D341Med (cell line): ENCODE results near the gene SHB.

Source experiments
- DNase-seq: peaks from one replicate; pipeline ENCODE4 v3.0.0; 2012; ENCODE audit warnings: low spot score

The SHB gene

GRCh38 chr9:37935096-37935495 is 133.9 kb downstream of the SHB start:
- DNase-seq, result no peak

GRCh38 chr9:37931592-37931991 is 137.4 kb downstream of the SHB start:
- DNase-seq, result no peak

GRCh38 chr9:37929441-37929895 is 139.6 kb downstream of the SHB start:
- DNase-seq, result no peak

DNA sequence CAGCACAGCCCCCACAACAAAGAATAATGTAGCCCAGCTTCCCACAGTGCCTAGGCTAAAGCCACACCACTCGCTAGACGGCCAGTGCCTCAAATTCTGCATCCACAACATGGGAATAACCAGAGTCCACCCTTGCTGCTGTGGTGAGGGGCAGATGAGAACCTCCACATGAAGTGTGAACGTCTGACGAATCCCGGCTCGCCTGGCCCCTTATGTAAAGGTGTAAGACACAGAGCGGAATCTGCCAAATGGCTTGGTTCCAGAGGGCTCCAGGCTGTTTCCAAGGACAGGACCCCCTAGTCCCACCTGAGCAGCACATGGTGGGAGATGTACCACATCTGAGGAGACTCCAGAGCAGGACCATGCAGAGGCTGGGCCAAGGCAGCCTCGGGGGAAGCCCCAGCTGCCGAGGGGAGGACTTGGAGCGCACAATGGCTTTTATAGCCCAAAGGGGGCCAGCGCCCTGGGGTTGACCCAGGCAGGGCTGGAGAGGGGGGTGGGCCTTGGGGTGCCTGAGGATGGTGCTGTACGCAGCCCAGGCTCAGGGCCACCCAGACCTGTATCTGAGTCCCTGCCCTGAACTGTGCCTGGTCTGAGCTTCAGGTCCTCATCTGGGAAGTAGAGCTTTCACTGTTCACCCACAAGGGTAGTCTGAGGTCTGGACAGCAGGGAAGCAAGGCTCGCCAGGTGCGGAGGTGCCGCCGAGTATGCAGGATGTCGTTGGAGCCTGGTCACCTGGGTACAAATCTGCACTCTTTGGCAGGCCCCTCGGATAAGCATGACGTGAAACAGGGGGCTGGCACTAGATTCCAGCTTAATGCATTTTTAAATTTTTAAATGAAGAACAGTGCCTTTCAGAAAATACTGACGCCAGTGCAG is 140.2 kb downstream of the SHB start:
- DNase-seq, result no peak

- DNase-seq, result no peak
Measured at GRCh38 chr9:37927601-37928551, 141.2 kb downstream of the SHB start.

GRCh38 chr9:37927132-37927531 is 141.9 kb downstream of the SHB start:
- no peak for DNase-seq

- DNase-seq, result no peak
Measured at GRCh38 chr9:37926737-37927118, 142.3 kb downstream of the SHB start.

DNA sequence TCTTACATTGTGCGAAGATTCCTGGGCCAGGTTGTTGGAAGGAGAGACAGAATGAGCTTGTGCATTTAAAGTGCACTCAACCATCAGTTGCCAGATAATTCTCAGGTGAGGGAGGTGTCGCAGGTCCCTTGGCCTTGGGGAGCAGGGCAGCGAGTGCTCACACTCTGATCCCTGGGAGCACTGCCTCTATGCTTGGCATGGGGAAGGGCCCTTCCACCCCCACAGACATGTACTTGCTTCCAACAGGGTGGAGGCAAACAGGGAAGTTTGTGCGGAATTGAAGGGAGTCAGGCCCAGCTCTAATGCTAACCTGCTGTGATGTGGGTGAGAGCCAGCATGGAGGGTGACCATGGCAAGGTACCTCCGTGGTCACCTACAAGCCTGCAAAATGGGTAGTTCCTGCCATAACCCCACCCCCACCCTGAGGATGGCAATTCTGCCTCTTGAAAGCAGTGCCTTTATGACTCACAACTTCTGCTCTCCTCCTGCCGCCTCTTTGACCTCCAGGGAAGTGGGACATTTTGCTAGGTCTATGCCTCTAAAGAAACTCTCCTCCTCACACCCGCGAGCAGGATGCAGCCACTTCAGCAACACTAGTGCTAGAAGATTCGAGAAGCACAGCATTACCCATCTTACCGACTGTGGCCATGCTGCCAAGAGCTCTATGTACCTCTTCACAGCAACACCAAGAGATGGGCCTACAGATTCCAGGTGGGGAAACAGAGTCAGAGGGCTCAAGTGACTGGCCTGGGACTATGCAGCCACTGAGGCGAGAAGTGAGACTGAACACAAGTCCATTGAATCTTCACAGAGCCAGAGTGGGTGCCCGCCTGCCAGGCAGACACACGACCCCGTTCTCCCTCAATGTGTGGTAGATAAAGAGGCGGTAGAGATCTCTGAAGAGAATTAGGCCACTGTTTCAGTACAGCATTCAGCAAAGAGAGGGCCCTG is 143.0 kb downstream of the SHB start:
- no peak for DNase-seq

DNA sequence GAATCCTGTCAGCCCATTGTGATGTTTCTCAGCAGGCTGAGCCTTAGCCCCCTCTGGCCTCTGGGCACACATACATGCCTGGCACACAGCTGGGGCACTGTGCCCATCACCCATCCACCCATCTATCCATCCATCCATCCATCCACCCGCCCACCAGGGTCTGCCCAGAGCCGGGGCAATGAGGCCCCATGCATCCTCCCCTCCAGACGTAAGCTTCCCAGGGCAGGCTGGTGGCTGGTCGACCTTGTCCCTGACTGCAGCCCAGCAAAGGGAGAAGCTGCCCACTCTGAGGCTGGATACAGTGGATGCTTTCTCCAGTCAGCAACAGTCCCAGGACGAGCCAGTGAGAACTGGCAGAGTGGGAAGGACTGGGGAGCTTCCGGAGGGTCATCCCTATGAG is 144.0 kb downstream of the SHB start:
- no peak for DNase-seq

DNA sequence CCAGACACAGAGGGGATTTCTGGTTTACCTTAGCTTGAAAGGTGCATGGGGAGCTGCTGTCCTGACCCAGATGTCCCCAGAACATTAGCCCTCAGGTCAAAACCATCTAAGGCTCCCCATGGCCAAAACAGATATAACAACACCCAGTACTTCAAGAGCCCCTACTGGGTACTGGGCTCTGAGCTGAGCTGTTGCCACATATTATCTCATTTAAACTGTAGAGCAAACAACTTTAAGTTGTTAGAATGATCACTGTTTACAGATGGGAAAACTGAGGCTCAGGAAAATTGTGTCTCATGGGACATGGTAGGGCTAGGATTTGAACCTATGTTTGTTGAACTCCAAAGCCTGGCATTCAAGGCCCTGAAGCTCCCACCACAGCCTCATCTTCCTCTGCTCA is 144.5 kb downstream of the SHB start:
- no peak for DNase-seq

DNA sequence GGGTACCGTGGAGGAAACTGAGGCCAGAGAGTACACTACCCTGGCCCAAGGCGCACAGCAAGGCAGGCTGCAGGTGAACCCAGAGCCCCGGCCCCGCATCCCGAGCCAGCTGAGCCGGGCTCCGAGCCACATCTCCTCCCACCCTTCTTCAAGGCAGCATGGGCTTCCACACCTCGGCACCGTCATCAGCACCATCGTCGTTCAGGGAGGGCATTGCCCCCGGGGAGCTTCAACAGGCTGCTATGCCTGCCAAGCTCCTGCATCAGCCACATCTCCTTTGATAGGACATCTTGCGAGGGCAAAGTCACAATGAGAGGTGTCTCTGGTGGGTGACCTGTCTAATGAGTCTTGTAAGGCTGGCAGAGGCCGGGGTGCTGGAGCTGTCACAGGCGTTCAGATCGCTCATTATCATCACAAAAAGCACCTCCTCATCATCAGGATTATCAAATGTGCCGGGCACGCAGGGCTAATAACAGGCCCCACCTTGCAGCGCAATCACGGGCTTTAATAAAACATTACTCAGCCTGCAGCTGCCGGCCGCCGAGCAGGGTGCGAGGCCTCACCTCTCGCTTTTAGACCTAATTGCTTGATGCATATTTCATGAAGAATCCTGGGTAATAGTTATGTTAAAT is 145.1 kb downstream of the SHB start:
- DNase-seq, result no peak

DNA sequence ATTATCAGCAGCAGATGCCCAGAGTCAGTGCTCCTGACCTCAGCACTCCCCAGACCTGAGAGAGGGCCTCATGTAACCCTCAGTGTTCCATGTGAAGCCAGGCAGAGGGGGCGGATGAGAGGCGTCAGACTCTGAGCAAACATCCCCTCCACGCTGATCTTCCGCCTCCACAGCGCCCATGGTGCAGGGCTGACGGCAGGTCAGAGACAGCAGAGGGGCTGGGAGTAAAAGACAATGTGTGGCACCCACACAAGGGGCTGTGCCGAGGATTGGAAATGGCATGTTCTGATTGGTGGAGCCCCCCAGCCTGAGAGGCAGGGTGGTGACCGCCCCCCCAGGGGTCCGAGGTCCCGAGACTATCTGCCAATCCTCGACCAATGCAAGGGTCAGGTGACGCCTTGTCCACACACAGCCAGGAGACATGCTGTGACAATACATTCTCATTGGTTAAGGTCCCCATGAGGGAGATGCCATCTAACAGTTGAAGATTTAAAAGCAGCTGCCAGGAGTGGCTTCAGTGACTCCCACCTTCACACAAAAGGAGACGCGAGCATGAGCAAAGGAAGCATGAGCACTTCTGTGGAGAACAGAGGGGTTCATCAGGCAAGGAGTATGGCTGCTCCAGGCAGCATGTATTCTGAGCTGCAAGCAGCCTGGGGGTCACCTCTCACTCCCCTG is 145.8 kb downstream of the SHB start:
- DNase-seq, result no peak

DNA sequence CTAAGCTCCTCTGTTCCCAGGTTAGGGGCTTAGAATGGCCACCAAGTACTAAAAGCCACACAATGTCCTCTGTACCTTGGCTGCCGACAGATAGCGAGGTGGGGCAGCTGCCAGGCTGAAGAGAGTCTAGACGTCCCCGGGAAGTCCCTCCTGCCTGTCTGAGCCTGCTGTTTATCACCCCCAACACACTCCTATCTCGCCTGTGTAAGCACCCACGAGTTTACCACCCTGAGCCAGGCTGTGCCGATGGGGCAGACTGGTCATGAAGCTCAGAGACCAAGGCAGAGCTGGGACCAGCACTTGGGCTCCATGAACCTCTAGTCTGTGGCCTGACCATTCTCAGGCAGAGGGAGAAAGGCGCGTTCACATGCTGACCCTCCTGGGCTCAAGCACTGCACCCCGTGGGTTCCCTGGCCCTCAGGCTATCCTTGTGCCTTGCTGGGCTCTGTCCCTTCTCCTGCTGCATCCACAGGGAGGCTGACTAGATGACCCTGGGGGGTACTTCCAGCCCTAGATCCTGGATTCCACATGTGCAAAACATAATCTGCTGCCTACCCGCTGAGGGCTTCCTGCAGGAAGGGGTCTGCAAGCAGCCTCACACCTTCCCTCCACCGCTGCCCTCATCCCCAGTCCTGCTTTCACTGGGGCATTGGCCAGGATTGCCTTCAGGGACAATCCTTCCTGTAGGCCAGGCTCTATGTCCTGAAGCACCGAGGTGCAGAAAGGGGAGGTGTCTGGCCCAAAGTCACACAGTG is 146.5 kb downstream of the SHB start:
- no peak for DNase-seq

DNA sequence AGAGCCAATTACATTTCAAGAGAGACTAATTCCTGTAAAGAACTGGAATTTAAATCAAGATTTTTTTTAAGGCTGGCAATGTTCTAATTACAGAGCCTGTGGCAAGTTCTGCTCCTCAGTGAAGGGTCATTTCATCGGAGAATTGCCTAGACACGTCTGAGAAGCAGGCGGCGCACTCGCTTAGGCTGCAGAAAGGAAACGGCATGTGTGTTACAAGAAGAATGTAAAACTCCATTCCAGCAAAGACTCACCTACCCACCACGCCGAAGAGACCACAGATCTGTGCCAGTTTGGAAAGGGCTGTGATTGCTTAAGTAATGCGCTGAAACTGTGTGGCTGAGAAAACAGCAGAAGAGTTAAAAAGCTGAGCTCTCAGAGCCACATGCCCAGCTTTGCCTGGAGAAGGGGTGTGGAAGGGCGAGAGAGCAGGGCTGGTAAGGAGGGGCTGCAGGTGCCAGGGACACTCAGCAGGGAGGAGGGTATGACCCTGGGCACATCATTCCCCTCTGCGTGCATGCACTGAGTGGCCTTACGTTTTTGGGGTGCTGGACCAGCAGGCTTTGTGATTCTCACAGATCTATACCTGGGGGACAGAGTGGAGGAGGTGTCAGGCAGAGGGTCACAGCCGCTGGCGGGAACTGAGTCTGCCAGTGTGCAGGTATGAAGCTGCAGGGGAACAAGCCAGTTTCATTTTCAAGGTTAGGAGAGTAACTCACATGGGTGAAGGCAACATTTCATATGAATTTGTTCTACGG is 147.3 kb downstream of the SHB start:
- DNase-seq, result no peak

GRCh38 chr9:37921168-37921510 is 147.9 kb downstream of the SHB start:
- no peak for DNase-seq

DNA sequence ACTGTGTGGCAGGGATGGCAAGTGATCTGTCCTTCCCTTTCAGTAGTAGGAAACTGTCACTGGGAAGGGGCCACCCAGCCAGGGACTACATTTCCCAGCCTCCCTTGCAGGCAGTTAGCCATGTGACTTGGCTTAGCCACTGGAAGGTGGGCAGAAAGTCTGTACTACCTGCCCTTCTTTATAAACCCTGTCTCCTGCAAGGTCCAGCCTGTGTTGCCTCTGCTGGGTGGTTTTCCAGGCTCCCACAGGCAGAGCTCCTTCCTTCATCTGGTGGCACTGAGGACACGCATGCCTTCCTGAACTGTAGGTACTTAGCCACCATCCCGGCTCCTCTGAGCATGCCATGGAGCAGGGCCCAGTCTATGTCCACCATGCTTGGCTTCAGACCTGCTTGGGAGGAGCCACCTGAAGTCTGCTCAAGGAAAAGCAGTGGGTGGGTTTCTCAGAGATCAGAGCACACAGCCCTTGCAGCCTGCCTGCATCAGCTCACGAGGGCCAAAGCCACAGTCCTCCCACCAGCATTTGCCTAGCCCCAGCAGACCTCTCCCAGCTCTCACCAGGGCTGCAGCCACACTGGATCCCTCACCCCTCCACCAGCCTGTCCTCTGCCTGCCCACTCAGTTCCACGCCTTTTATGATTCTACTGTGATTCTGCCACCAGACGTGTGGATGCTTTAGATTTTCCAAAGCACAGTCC is 148.4 kb downstream of the SHB start:
- no peak for DNase-seq

DNA sequence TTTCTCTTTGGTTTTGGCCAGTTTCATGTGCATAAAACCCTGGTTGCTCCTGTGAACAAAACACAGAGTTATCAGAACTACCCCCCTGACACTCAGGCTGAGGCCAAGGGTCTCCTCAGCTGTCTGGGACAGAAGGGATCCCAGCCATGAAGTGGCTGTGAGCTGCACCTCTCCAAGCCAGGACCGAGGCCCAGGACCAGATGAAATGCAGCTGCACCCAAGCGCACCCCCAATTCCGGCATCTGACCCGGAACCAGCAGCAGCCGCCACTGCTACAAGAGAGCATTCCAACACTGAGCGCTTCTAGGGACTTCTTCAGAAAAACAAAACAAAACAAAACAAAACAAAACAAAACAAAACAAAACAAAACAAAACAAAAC is 149.1 kb downstream of the SHB start:
- no peak for DNase-seq

- DNase-seq, result no peak
Measured at GRCh38 chr9:37919246-37919955, 149.6 kb downstream of the SHB start.
